CD4-positive, alpha-beta T cell (primary cell): ENCODE measurements around the gene MUC13. TPM values are rescaled to one million over a fixed set of nuclear protein-coding genes. Genes with fewer than 3 reads are reported as not detected.

Experiments
- ATAC-seq: fragments of 200-7000 bp; cut with Tn5 transposase; one replicate; pipeline ENCODE4 v1.10.0; 2022; ENCODE audit warnings: mild to moderate bottlenecking; ENCODE audit not compliant: poor library complexity
- CTCF ChIA-PET: fragments of 350-600 bp; sonication (Branson Sonifier 250); formaldehyde crosslinking; loops from one replicate; lab custom pipeline; 2021; ENCODE audit warnings: antibody characterized with exemption, inconsistent platforms; lab: Charles Lee
- POLR2A ChIA-PET: fragments of 350-600 bp; sonication (Branson Sonifier 250); formaldehyde crosslinking; loops from one replicate; lab custom pipeline; 2021; ENCODE audit warnings: antibody characterized with exemption, inconsistent platforms; lab: Charles Lee
- DNase-seq, 14 experiments: peaks; one replicate each; pipeline ENCODE4 v3.0.0-alpha.2; 2013 to 2020; ENCODE audit warnings: mixed read lengths in 2 of 14
- H3K27ac ChIP-seq, 2 donors: one replicate each; pipeline versions ENCODE4 v1.5.1 to v1.7.0; 2013; ENCODE audit warnings: low read length in 2 of 2, low read depth in 1 of 2, mild to moderate bottlenecking in 1 of 2
- H3K27me3 ChIP-seq, 2 experiments: 1 replicate in 1 of 2; 2 replicates in 1 of 2; pipeline versions ENCODE4 v1.6.1 to v1.7.0; 2013; ENCODE audit warnings: low read length in 2 of 2, control low read depth in 1 of 2, mild to moderate bottlenecking in 1 of 2, moderate library complexity in 1 of 2; ENCODE audit not compliant: insufficient read depth in 2 of 2, control insufficient read depth in 1 of 2
- H3K36me3 ChIP-seq: one replicate; pipeline ENCODE4 v1.6.1; 2013; ENCODE audit warnings: low read length, control low read depth; ENCODE audit not compliant: insufficient read depth
- H3K4me1 ChIP-seq: one replicate; pipeline ENCODE4 v1.6.1; 2013; ENCODE audit warnings: low read length, control low read depth; ENCODE audit not compliant: insufficient read depth
- H3K4me3 ChIP-seq: one replicate; pipeline ENCODE4 v1.5.1; 2013; ENCODE audit warnings: mild to moderate bottlenecking, low read length, moderate library complexity
- H3K9me3 ChIP-seq, 2 experiments: 1 replicate in 1 of 2; 2 replicates in 1 of 2; pipeline versions ENCODE4 v1.6.1 to v1.7.0; 2013; ENCODE audit warnings: low read length in 2 of 2, mild to moderate bottlenecking in 2 of 2, control low read depth in 1 of 2, moderate library complexity in 1 of 2; ENCODE audit not compliant: control insufficient read depth in 1 of 2, insufficient read depth in 1 of 2
- H3K27ac Mint-ChIP-seq: one replicate; pipeline ENCODE4 v1.8.0; 2020; ENCODE audit warnings: mixed read lengths
- H3K27me3 Mint-ChIP-seq: one replicate; pipeline ENCODE4 v1.8.0; 2021; ENCODE audit warnings: mixed read lengths
- H3K36me3 Mint-ChIP-seq: one replicate; pipeline ENCODE4 v1.8.0; 2021; ENCODE audit warnings: low read depth, mixed read lengths
- H3K4me1 Mint-ChIP-seq: one replicate; pipeline ENCODE4 v1.8.0; 2021; ENCODE audit warnings: low read depth, mixed read lengths
- H3K4me3 Mint-ChIP-seq: one replicate; pipeline ENCODE4 v1.8.0; 2020; ENCODE audit warnings: mild to moderate bottlenecking, mixed read lengths
- H3K9me3 Mint-ChIP-seq: one replicate; pipeline ENCODE4 v1.8.0; 2020; ENCODE audit warnings: mixed read lengths
- intact Hi-C, 2 experiments: fragments of 100-400 bp; cut with DNase I in 1 of 2; cut with micrococcal nuclease in 1 of 2; formaldehyde crosslinking; loops; one replicate each; pipeline versions ENCODE4 v1.15.1 to v1.9.0; 2023 to 2025; cut with DNase I, micrococcal nuclease
- total RNA-seq, 174 experiments: library from RNA in 2 of 174; stranded (reverse) in 2 of 174; gene quantifications; one replicate each; pipeline ENCODE4 v1.2.3 and lab custom pipeline; 2021 to 2026
- TF ChIP-seq, protein P1 (sequence below): fragments of 200-600 bp; IDR thresholded peaks from one replicate; pipeline ENCODE4 v1.8.0; 2022; ENCODE audit warnings: antibody characterized with exemption, mild to moderate bottlenecking

The MUC13 gene
- total RNA-seq, 2 experiments from 2014 or later = 0.47 TPM; not detected in 1

DNA sequence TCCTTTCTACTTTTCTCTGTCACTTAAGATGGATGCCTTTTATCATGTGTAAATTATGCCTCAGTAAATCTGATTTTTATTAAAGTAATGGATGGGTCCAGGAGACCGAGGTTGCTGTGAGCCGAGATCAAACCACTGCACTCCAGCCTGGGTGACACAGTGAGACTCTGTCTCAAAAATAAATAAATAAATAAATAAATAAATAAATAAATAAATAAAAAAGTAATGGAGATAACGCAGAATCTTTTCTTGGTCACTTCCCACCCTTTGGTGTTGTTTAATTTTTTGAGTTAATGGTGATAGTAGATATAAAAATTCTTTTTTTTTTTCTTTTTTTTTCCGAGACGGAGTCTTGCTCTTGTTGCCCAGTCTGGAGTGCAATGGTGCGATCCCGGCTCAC lies 44.1 kb upstream of the MUC13 start:
- Histone ChIP-seq H3K27me3 (no peaks in the 10 kb centered on the region), H3K9me3 (no peaks in the 10 kb centered on the region), H3K36me3 (peaks cover 25% of the 10 kb centered on the region), H3K27ac (no peak overlapping the region), H3K4me3 (no peak overlapping the region), H3K4me1 (peaks cover 4% of the 10 kb centered on the region)
- ATAC-seq (no peak), DNase-seq (no peak)
- ChIA-PET CTCF (no interaction called here), POLR2A (no interaction called here)
- Mint-ChIP-seq H3K27ac (no peak overlapping the region), H3K4me3 (no peak overlapping the region), H3K27me3 (no peaks in the 10 kb centered on the region), H3K4me1 (no peaks in the 10 kb centered on the region), H3K36me3 (peaks cover 72% of the 10 kb centered on the region), H3K9me3 (no peaks in the 10 kb centered on the region)
- TF ChIP-seq, protein P1, sequence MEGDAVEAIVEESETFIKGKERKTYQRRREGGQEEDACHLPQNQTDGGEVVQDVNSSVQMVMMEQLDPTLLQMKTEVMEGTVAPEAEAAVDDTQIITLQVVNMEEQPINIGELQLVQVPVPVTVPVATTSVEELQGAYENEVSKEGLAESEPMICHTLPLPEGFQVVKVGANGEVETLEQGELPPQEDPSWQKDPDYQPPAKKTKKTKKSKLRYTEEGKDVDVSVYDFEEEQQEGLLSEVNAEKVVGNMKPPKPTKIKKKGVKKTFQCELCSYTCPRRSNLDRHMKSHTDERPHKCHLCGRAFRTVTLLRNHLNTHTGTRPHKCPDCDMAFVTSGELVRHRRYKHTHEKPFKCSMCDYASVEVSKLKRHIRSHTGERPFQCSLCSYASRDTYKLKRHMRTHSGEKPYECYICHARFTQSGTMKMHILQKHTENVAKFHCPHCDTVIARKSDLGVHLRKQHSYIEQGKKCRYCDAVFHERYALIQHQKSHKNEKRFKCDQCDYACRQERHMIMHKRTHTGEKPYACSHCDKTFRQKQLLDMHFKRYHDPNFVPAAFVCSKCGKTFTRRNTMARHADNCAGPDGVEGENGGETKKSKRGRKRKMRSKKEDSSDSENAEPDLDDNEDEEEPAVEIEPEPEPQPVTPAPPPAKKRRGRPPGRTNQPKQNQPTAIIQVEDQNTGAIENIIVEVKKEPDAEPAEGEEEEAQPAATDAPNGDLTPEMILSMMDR = no peak
- intact Hi-C loops = no loop called here

DNA sequence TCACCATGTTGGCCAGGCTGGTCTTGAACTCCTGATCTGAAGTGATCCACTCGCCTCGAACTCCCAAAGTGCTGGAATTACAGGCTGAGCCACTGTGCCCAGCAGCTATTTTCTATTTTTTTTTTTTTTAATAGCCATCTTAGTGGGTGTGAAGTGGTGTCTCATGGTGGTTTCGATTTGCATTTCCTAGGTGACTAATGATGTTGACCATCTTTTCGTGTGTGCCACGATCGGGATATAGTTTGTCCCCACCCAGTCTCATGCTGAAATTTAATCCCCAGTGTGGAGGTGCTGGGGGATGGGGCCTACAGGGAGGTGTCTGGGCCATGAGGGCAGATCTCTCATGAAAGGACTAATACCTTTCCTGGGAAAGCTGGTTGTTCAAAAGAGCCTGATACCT lies 41.8 kb upstream of the MUC13 start:
- H3K27ac Mint-ChIP-seq = no peak overlapping the region
- Histone ChIP-seq H3K27me3 (no peaks in the 10 kb centered on the region), H3K9me3 (no peaks in the 10 kb centered on the region), H3K4me3 (no peak overlapping the region), H3K36me3 (peaks cover 30% of the 10 kb centered on the region), H3K4me1 (no peaks in the 10 kb centered on the region), H3K27ac (no peak overlapping the region)
- DNase-seq = no peak
- no peak overlapping the region for H3K4me3 Mint-ChIP-seq
- H3K36me3 Mint-ChIP-seq = peaks cover 70% of the 10 kb centered on the region
- no peaks in the 10 kb centered on the region for H3K4me1 Mint-ChIP-seq
- no peaks in the 10 kb centered on the region for H3K9me3 Mint-ChIP-seq
- H3K27me3 Mint-ChIP-seq = no peaks in the 10 kb centered on the region
- CTCF ChIA-PET = no interaction called here
- POLR2A ChIA-PET = no interaction called here
- ATAC-seq = no peak
- intact Hi-C loops = no loop called here
- TF ChIP-seq, protein P1 = no peak

DNA sequence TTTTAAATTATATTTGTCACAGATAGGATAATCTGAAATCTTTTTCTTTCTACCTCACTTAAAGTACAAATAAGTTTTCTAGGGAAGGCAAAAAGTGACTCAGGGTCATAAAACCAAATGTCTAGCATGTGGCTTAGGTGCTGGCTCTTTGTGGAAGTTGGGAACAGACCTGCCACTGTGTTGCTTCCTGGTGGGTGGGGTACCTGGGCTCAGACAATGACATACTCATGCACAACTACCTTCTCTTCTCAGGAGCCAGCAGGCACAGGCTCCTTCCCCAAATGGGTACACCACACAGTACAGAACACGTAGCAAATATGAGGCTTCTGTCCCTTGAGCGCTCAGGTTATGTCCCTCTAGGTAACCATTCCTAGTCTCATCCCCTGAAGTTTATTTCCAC lies 40.1 kb upstream of the MUC13 start:
- Histone ChIP-seq H3K36me3 (peaks cover 42% of the 10 kb centered on the region), H3K9me3 (no peaks in the 10 kb centered on the region), H3K27ac (no peak overlapping the region), H3K4me3 (no peak overlapping the region), H3K27me3 (no peaks in the 10 kb centered on the region), H3K4me1 (no peaks in the 10 kb centered on the region)
- TF ChIP-seq, protein P1 = no peak
- Mint-ChIP-seq H3K4me1 (no peaks in the 10 kb centered on the region), H3K36me3 (peaks cover 79% of the 10 kb centered on the region), H3K4me3 (no peak overlapping the region), H3K27me3 (no peaks in the 10 kb centered on the region), H3K9me3 (no peaks in the 10 kb centered on the region), H3K27ac (no peak overlapping the region)
- intact Hi-C loops = no loop called here
- ATAC-seq (no peak), DNase-seq (no peak)
- ChIA-PET POLR2A (no interaction called here), CTCF (no interaction called here)
